Upper lobe of right lung (tissue), 1 donor: ENCODE measurements around the gene ABHD6. TPM values are rescaled to one million over a fixed set of nuclear protein-coding genes. Genes with fewer than 3 reads are reported as not detected.

Experiments used
- ATAC-seq: fragments of 200-7000 bp; cut with Tn5 transposase; one replicate; pipeline ENCODE4 v1.9.1; 2020; ENCODE audit warnings: mild to moderate bottlenecking, moderate library complexity
- DNase-seq: peaks from one replicate; pipeline ENCODE4 v3.0.0-alpha.2; 2020
- H3K27ac ChIP-seq: fragments of 200-600 bp; one replicate; pipeline ENCODE4 v1.8.0; 2022
- H3K27me3 ChIP-seq: fragments of 200-600 bp; one replicate; pipeline ENCODE4 v1.8.0; 2022; ENCODE audit warnings: mild to moderate bottlenecking
- H3K36me3 ChIP-seq: fragments of 200-600 bp; one replicate; pipeline ENCODE4 v1.8.0; 2022
- H3K4me1 ChIP-seq: fragments of 200-600 bp; one replicate; pipeline ENCODE4 v1.8.0; 2022
- H3K4me3 ChIP-seq: fragments of 200-600 bp; one replicate; pipeline ENCODE4 v1.8.0; 2022; ENCODE audit warnings: mild to moderate bottlenecking
- H3K9me3 ChIP-seq: fragments of 200-600 bp; one replicate; pipeline ENCODE4 v1.8.0; 2022
- CTCF ChIP-seq: fragments of 200-600 bp; IDR thresholded peaks from one replicate; pipeline ENCODE4 v1.8.0; 2022; ENCODE audit warnings: antibody characterized with exemption
- intact Hi-C: fragments of 100-400 bp; cut with DNase I; formaldehyde crosslinking; loops from one replicate; pipeline ENCODE4 v1.11.0; 2022
- total RNA-seq: library from RNA; stranded (reverse); fragmentation: NEBNext Ultra II Directional; extraction: Animal tissue kit (Norgen Biotek cat#: 25700); gene quantifications from one replicate; pipeline ENCODE4 v1.2.1, GENCODE V29; 2021
- donor health status: DM: no; HTN: yes; CAD: no; lungs with severe emphysema.

ABHD6 gene
- total RNA-seq, 1 donor from 2014 or later = 19.1 TPM

GRCh38 chr3:58234516-58234931, 3.1 kb upstream of the ABHD6 start:
- Histone ChIP-seq H3K4me3 (no peak overlapping the region), H3K27ac (no peak overlapping the region), H3K36me3 (no peaks in the 10 kb centered on the region), H3K4me1 (peaks cover 15% of the 10 kb centered on the region), H3K9me3 (no peaks in the 10 kb centered on the region), H3K27me3 (no peaks in the 10 kb centered on the region)
- TF ChIP-seq CTCF = no peak
- no peak for DNase-seq
- intact Hi-C loops = no loop called here
- ATAC-seq = no peak

- no peak for TF ChIP-seq CTCF
- Histone ChIP-seq H3K4me3 (no peak overlapping the region), H3K27ac (no peak overlapping the region), H3K9me3 (no peaks in the 10 kb centered on the region), H3K27me3 (no peaks in the 10 kb centered on the region), H3K4me1 (peaks cover 15% of the 10 kb centered on the region), H3K36me3 (no peaks in the 10 kb centered on the region)
- ATAC-seq (no peak), DNase-seq (no peak)
- intact Hi-C loops = no loop called here
Measured at GRCh38 chr3:58235970-58236369, 1.6 kb upstream of the ABHD6 start.

GRCh38 chr3:58236527-58237237, 910 bp upstream of the ABHD6 start:
- no peak for TF ChIP-seq CTCF
- no peaks in the 10 kb centered on the region for H3K9me3 ChIP-seq
- H3K36me3 ChIP-seq = no peaks in the 10 kb centered on the region
- intact Hi-C loops = no loop called here
- H3K27me3 ChIP-seq = no peaks in the 10 kb centered on the region
- H3K4me3 ChIP-seq = peak overlapping the region; percentile 89
- ATAC-seq = no peak
- no peak for DNase-seq
- H3K4me1 ChIP-seq = peaks cover 15% of the 10 kb centered on the region
- peak overlapping the region; percentile 75 for H3K27ac ChIP-seq

- Histone ChIP-seq H3K4me3 (peak overlapping the region; percentile 89), H3K9me3 (no peaks in the 10 kb centered on the region), H3K4me1 (peaks cover 15% of the 10 kb centered on the region), H3K27ac (peak overlapping the region; percentile 75), H3K36me3 (no peaks in the 10 kb centered on the region), H3K27me3 (no peaks in the 10 kb centered on the region)
- TF ChIP-seq CTCF = no peak
- ATAC-seq (peak; percentile 75), DNase-seq (peak; percentile 86)
- intact Hi-C loops = no loop called here
Measured at GRCh38 chr3:58237941-58238681, 519 bp downstream of the ABHD6 start.

- no peak for TF ChIP-seq CTCF
- no peaks in the 10 kb centered on the region for H3K9me3 ChIP-seq
- H3K27me3 ChIP-seq = no peaks in the 10 kb centered on the region
- no peak for DNase-seq
- ATAC-seq = no peak
- H3K4me3 ChIP-seq = peak overlapping the region; percentile 89
- H3K36me3 ChIP-seq = no peaks in the 10 kb centered on the region
- peaks cover 15% of the 10 kb centered on the region for H3K4me1 ChIP-seq
- no peak overlapping the region for H3K27ac ChIP-seq
- intact Hi-C loops = no loop called here
Measured at GRCh38 chr3:58238830-58239229, 1.2 kb downstream of the ABHD6 start.
